ENCODE measurements around the gene TP63. TPM values are rescaled to one million over a fixed set of nuclear protein-coding genes. Genes with fewer than 3 reads are reported as not detected.

Gene TP63
- total RNA-seq, 1 donor from 2014 or later, result 2.9 TPM

DNA sequence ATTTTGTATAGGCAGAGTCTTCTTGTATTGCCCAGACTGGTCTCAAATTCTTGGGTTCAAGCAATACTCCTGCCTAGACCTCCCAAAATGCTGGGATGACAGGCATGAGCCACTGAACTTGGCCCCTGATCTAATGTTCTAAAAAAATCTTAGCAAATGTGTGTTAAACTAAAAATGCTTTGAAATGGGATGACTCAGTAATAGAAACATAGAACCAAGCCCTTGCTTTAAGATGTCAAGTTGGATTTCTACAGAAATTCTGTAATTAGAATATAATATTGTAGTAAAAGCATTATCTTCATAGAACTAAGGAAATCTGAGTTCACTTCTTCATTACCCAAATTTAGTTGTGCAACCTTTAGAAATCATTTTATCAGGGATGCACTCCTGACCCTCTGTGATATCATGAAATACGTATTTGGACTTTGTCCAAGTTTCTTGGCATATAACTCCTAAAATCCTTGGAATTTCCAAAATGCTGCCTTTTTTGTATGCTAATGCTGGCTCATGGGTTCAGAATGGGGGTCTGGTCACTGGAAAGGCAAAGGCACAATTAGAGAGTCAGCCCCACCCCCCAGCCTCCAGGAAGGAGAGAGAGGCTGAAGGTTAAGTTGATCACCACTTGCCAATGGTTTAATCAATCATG lies 217.3 kb downstream of the TP63 start:
- intact Hi-C loops (cut with micrococcal nuclease), result no loop called here

DNA sequence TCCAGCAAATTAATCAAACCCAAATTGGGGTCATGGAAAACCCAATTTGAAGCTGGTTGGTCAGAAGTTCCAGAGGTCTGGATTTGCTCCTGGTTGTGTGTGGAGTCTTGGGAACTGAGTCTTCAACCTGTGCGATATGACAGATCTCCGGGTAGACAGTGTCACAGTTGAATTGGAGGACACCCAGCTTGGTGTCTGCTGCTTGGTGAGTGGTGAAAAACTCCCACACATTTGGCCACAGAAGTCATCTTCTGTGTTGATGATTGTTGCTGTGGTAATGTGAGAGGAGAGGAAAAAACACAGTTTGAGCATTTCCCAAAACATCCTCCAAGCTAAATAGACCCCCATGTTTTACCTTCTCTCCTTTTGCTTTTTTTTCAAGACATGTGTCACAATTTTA lies 218.1 kb downstream of the TP63 start:
- intact Hi-C loops (cut with micrococcal nuclease), result no loop called here

DNA sequence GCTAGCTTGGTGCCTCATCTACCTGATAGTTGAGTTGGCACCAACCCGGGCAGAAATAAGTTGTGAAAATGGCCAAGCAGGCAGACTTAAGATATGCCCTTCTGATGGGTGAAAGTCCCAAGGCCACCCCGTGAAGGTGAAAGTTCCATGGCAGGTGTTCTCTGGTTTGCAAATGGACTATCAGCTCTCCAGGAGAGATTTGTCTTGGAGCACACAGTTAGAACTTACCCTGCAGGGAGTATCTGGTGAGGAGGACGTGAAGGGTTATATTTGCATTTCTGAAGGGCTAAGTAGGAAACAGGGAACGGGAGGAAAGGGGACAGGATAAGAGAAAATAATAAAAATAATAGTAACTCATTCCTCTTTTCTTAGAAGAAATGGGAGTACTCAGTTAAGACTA lies 220.5 kb downstream of the TP63 start:
- intact Hi-C loops (cut with micrococcal nuclease), result no loop called here

DNA sequence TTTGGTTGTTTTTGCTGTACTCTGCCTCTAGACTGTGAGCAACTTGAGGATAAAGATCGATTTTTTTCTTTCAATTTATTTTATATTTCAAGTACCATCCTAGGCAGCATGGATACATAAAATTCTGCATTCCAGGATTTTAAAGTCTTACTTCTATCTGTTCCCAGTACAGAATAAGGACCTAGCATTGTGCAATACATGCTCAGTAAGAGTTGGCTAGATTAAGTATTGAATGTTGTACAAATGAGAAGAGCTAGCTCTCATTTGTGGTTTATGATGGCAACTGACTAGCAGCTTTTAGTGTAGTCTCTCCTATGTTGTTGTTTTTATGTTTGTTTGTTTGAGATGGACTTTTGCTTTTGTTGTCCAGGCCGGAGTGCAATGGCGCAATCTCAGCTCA lies 222.7 kb downstream of the TP63 start:
- intact Hi-C loops (cut with micrococcal nuclease), result no loop called here

DNA sequence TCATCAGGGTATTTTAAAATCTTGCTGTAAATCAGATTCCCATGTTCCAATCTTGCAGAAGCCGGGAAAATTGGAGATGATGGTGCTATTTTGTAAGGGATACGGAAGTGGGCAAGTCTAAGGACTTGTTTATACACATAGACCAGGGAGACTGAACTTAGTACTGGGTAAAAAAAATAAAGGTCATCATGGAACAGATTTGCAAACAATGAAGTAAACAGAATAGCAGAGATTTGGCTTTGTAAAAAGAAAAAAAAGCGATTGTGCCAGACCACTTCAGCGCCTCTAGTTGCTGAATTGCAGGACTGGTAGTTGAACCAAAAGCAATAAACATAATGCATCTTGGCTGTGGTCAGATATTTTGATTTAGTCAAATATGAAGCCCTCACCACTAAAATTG lies 229.1 kb downstream of the TP63 start:
- intact Hi-C loops (cut with micrococcal nuclease), result no loop called here

DNA sequence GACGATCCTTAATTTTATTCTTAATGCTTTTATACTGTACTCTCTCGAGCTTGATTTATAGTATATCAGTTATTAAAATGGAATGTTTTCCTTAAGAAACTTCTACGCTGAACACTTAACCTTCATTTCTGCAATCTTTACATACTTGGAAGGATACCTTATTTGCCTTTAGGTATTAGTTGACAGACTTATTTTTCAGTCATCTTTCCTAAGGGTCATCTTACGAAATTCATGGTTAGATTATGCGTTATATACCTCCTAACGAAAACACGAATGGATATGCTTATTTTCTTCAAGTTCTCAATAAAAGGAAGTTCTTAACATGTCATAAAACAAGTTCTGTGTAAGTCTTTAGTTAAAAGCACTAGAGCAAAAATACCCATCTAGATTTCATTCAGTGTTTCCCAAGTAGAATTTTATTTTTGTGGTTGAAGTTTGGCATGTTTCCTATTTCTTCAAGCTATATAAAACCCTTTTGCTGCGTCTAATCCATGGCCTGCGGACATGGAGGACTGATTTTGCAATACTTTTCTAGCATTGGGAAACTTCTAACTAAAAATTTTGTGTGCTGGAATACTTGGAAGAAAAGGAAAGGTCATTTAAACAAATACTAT lies 231.3 kb downstream of the TP63 start:
- intact Hi-C loops (cut with micrococcal nuclease), result no loop called here

DNA sequence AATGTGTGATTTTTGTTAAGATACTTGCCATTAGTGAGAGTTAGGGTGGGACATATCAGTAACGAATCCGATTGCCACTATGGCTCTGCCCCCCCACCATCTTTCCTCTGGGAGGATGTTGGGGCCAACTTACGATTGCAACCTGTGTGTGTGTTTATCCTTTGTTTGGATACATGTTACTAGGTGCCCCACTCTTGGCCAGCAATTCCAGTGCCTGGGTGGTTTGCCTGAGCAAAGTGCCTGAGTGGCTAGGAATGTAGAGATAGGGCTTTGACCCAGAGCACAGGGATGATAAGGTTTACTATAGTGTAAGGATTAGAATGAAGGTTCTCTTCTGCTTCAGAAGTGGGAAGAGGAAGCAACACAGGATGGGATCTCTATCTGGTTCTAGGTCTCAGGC lies 231.8 kb downstream of the TP63 start:
- intact Hi-C loops (cut with micrococcal nuclease), result no loop called here

DNA sequence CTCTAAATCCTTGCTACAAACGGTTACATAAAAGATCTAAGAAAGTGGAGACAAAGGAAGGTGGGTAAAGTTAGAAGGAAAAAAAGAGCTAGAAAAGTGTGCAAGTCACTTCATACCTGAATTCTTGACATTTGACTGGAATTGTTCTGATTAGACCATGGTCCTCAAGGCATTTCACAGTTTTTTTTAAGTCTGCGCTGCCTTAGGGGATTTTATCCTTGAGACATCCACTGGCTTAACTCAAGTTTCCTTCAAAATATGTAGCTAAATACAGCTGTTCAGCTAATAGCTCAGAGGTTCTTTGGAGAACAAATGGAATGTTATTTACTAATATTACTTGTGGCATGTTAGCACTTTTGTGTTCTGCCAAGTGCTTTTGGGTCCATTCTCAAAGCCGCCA lies 236.9 kb downstream of the TP63 start:
- intact Hi-C loops (cut with micrococcal nuclease), result no loop called here

DNA sequence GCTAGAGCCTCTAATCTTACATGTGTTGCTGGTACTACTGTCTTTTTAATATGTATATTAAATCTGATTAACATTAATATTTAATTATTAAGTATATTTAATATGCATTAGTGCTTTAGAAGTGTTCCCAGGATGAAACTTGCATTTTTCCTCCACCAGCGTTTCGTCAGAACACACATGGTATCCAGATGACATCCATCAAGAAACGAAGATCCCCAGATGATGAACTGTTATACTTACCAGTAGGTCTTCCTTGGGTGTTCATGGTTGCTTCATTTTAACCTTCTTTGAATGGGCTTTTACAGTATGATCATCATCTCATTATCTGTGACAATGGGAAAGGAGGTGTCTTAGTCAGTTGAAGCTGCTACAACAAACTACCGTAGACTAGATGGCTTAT lies 238.0 kb downstream of the TP63 start:
- intact Hi-C loops (cut with micrococcal nuclease), result no loop called here

DNA sequence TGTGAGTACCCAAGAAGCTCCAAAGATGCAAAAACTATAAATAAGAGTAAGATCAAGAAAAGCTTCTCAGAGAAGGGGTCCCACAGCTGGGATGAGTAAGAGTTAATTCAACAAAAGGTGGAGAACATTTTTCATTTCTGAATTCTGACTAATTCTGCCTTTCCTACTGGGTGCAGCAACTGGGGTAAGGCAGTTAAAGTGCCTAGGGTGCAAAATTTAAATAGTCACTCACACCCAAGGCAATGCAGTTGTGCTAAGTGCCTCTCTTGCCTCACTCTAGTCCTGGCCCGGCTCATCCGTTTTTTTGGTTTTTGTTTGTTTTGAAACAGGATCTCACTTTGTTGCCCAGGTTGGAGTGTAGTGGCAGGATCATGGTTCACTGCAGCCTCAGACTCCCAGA lies 240.2 kb downstream of the TP63 start:
- intact Hi-C loops (cut with micrococcal nuclease), result no loop called here

DNA sequence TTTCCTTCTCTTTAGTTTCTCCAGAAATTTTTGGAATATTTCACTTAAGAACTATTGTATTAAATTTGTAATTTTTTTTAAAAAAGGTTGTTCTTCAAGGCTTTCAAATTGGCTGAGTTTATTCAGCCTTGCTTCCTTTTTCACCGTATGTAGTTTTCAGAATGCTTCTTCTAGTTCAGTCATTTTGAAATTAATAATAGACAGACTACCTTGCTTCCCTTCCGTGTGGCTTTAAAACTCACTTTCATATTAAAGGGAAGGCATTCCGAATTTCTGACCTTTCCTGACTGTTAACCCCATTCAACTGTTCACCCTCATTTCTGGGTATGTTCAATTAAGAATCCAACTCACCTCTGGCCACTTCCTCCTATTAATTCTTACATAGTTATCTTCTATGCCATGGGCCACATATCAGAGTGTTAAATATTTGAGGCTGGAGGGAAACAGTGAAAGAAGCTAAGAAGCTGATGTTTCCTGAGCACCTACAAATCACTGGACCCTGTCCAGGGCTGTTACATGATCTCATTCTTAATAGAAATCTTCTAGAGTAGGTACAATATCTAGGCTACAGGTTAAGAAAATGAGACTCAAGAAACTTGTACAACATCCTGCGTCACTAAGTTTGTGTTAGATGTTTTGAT lies 252.0 kb downstream of the TP63 start:
- intact Hi-C loops (cut with micrococcal nuclease), result no loop called here

DNA sequence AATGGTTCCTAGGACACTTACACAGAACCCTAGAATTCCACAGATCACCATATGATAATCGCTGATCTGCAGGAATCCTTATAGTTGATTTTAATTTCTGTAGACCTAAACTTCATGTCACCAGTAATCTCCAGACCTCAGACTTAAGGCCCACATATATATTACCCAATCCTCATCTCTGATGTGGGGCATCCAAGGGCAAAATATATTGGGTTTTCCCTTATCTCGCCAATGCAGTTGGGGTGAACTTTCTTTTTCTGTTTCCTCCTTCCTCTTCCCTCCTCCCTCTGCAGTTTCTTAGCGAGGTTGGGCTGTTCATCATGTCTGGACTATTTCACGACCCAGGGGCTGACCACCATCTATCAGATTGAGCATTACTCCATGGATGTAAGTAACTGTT lies 259.3 kb downstream of the TP63 start:
- intact Hi-C loops (cut with micrococcal nuclease), result no loop called here

DNA sequence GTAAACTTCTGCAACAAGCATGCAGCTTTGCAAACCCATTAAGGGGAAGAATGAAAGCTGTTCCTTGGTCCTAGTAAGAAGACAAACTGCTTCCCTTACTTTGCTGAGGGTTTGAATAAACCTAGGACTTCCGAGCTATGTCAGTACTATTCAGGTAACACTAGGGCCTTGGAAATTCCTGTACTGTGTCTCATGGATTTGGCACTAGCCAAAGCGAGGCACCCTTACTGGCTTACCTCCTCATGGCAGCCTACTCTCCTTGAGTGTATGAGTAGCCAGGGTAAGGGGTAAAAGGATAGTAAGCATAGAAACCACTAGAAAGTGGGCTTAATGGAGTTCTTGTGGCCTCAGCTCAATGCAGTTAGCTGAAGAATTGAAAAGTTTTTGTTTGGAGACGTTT lies 265.3 kb downstream of the TP63 start:
- intact Hi-C loops (cut with micrococcal nuclease), result no loop called here

DNA sequence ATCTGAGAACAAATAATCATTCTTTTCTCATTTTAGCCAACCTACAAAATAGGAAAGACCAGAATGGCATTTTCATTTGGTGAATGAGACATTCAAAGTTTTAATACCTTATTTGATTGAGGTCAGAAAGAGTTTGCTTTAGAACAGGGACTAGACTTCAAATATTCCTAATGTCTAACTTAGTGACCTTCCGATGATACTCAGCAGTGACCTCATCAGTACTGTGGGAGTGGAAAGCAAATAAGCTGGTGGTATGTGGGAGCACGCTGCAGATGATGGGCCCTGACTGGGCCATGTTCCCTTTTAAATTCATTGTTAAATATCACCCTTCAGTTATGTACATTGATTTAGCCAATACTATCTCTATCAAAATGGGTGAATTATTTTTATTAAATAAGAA lies 266.2 kb downstream of the TP63 start:
- intact Hi-C loops (cut with micrococcal nuclease), result no loop called here

DNA sequence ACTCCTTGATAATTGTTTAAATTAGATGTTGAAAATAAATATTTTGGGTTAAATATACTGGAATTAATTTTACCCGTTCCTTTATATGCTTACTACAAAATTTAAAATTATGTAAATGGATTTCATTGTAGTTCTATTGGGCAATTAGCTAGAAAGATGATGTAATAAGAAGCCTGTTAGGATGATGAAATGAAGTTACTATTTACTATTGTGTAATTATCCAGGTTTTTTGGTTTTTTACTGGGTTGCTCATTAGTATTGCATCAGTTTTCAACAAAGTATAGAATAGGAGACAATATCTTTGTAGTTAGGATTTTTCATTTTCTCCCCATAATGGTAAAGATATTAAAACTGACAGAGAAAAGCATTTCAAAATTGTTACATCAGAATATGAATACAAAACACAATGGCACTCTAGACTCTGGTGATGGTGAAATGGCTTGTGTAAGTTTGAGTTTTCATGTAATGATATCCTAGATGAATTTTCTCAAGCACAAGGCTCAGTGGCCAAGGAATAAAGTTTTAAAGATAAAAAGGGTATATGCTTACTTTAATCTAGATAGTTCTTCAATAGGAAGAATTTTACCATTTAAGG lies 267.5 kb downstream of the TP63 start:
- intact Hi-C loops (cut with micrococcal nuclease), result no loop called here

DNA sequence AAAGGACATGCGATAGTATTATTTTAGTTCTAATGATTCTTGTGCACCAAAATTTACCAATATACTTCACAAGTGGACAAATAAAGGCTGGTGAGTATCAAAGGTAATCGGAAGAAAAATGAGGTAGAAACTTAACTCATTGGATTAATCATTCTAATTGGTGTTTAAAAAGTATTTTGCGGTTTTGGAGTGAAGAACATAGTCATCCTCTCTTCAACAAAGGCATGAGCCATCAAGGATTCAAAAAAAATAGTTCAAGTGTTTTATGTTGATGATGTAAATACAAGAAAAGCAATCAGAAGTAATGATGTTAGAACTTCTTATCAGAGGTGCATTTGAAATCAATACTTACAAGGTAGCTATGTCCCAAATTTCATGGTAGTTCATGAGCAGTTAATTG lies 268.0 kb downstream of the TP63 start:
- intact Hi-C loops (cut with micrococcal nuclease), result no loop called here

DNA sequence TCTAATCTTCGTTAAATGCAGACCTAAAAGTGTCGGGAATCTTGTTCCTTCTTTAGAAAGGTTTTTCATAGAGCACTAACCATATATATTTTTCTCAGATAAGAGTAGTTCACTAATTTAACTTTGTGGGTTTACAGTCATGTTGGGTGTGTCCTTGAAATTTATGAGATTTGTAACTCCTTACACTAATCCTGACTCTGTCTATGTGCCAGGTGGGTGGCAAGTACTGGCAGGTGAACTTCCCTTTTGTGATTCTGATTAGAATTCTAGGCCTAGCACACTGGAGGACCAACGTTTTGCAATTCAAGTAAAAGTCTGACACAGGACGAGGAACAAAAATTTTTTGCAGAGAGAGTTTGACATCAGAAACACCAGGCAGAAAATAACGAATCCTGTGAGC lies 269.4 kb downstream of the TP63 start:
- intact Hi-C loops (cut with micrococcal nuclease), result no loop called here

DNA sequence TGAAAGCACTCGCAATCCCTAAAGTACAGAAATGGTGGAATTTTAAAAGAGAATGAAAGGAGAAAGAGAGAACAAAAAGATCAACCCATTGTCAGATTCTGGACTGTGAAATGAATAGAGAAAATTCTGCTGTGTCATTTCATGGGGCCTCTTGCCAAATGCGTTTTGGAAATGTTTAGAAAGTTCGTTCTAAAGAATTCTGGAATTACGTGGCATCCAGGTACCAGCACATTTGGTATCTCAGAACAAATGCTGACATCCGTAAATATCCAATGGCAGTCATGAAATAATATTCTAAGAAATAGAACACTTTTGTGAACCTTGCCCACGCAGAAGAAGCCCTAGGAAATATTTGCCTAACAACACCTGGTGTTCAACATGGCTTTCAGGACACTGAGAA lies 270.3 kb downstream of the TP63 start:
- intact Hi-C loops (cut with micrococcal nuclease), result no loop called here

DNA sequence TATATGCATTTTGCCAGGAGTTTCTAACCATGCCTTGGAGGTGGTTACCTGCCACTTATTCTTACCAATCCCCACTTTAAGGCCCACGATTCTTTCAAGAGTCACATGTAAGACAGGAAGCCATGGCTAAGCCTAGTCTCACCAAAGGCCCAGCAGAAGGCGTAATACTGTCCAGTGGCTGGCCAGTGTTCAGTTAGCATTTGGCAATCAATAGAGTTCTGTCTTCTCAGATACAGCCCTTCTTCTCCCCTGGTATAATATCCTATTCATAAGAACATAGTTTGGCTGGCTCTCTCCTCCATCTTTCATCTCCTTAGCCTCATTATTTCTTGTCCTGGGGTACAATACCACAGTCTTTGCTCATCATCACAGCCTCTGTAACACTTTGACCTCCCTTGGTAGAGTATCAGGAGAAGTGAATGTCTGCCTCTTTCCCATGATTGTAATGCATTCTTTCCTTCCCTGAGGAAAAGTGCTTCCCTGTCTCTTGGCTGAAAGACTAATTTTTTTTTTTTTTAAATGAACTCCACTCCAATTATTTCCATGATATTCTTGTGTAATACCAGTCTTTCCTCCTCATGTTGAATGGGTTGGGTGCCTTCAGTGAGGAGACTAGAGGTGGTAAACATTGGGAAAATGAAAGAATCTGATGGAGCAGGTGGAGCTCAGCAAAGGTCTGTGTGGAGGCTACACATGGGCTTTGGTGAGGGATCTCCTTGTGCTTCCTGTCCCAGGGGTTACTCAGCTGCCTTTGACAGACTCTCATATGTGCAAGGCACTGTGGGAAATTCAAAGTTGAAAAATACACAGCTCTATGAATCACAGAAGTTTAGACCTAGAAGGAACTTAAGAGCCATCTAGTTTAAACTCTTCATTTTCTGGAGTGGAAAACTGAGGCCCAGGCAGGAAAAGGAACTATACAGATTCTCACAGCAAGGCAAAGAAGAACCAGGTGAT lies 271.3 kb downstream of the TP63 start:
- intact Hi-C loops (cut with micrococcal nuclease), result no loop called here

DNA sequence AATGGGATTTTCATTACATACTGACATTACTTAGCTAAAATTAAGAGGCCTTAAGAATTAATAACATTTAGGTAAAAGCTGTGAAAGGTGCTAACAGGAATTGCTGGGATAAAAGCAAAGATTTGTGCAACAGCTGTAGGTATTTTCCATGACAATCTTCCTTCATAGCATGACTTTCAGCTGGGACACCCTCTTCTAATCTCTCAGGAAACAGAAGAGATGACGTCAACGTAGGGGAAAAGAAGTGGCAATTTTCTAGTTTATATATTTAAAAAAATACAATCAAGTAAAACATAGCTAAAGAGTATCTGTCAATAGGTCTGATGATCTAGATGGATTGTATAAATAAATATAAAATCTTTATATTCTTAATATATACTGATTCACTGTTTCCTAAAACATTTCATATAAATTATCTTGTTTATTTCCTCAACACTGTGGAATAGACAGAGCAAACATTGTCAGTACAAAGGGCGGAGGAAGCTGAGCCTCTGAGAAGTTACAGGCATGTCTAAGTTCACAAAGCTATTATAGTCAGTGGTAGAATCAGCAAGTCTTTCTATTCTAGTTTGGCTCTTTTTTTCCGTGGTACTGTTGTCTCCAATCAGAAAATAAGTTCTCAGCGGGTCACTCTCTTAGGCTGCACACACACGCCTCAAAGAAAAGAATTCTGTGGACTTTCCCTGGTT lies 272.5 kb downstream of the TP63 start:
- intact Hi-C loops (cut with micrococcal nuclease), result no loop called here

DNA sequence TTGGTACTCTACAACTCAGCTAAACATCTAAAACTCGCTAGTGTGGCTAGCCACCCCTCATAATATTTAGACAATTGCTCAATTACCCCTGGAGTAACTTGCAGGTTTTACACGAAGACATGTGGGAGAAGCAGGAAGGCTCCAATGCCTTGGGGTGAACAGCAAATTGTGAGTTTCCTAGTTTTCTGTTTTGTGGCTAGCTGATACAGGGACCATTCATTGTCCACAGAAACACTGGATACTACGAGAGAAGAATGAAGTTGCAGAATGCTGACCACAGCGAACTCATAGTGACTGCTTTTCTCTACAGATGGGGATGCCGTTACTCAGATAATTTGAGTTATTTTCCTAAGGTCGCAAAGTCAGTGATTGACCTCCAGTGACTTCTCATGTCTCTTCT lies 276.6 kb downstream of the TP63 start:
- intact Hi-C loops (cut with micrococcal nuclease), result no loop called here
